GM19452 (cell line): ENCODE results near the gene ELP2.
"Not testable (repeated sequence)": the region's sequence is repeated elsewhere in the genome, so short reads cannot be mapped to it uniquely, and the experiment has no call there.

Source experiments
- ATAC-seq: cut with Tn5 transposase; IDR thresholded peaks from one replicate; pipeline ENCODE4 v1.9.1; 2021; ENCODE audit not compliant: unreplicated experiment

Gene ELP2

DNA sequence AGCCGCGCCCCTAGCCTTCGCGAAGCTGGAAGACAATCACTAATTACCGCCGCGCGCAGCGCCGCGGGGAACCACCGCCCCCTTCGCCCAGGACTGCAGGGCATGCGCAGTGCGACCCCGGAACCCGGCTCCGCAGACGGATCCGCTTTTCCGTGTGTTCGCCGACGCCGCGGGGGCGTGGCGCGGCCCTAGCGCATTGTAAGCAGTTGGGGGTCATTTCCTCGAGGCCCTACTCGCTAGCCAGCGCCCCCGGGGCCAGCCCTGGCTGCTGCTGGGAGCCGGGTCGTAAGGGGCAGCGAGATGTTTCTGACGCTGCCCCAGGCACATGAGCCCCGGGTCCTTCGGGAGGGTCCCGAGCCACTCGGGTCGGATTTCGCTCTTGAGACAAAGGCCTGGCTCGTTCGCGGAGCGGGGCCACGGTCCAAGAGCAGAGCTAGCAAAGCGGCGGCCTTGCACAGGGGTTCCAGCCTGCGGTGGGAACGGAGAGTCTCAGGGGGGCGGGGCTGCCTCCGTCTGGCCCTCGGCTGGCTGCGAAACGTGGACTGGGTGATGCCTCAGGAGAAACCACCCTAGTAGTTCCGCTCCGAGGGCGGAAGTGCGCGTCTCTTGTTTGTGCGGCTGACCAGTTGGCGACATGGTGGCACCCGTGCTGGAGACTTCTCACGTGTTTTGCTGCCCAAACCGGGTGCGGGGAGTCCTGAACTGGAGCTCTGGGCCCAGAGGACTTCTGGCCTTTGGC, at the start of gene ELP2, which contains the start of gene SLC39A6:
Gene ELP2 (plus strand): TSS at position 600 of the 739 bp plus-strand sequence. CDS start 35 bp downstream, at position 635.
Gene SLC39A6 (minus strand): TSS at position 41 of the 739 bp plus-strand sequence. CDS start 2,333 bp downstream, outside the sequence.
- peak; percentile 93 for ATAC-seq

DNA sequence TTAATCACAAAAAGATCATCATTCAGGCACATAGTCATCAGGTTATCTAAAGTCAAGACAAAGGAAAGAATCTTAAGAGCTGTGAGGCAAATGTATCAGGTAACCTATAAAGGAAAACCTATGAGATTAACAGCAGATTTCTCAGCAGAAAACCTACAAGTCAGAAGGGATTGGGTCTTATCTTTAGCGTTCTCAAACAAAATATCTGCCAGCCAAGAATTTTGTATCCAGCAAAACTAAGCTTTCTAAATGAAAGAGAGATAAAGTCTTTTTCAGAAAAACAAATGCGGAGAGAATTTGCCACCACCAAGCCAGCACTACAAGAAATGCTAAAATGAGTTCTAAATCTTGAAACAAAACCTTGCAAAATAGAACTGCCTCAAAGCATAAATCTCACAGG, 48.6 kb upstream of the ELP2 start:
- not testable (repeated sequence) for ATAC-seq

GRCh38 chr18:36083729-36084128, 46.0 kb upstream of the ELP2 start:
- no peak for ATAC-seq

DNA sequence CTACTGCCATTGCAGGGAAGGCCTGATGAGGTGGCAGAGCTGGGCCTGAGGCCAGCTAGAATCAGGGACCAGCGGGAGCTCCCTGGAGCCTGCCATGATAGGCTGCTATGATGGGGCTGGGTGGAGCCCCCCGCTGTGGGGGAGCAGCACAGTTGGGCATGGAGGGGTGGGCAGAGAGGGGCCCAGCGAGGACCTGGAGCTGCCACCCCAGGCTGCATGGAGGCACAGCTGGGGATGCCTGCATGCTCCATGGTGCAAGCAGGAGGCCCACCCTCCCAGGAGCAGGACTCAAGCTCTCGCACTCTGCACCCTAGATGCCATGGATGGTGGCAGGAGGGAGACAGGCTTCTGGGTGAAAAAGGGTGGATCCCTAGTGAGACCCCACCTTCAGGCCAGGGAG, 44.5 kb upstream of the ELP2 start:
- ATAC-seq = no peak

- no peak for ATAC-seq
Measured at GRCh38 chr18:36086186-36086585, 43.5 kb upstream of the ELP2 start.

- ATAC-seq = no peak
Measured at GRCh38 chr18:36088256-36088655, 41.4 kb upstream of the ELP2 start.

DNA sequence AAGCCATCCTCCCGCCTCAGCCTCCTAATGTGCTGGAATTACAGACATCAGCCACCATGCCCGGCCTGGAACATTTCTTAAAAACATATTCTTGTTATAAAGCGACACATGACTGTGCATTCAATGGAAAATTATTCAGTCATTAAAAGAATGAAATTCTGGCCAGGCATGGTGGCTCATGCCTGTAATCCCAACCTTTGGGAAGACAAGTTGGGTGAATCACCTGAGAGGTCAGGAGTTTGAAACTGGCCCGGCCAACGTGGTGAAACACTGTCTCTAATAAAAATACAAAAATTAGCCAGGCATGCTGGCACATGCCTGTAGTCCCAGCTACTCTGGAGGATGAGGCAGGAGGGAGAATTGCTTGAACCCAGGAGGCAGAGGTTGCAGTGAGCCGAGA, 40.7 kb upstream of the ELP2 start:
- ATAC-seq = no peak

DNA sequence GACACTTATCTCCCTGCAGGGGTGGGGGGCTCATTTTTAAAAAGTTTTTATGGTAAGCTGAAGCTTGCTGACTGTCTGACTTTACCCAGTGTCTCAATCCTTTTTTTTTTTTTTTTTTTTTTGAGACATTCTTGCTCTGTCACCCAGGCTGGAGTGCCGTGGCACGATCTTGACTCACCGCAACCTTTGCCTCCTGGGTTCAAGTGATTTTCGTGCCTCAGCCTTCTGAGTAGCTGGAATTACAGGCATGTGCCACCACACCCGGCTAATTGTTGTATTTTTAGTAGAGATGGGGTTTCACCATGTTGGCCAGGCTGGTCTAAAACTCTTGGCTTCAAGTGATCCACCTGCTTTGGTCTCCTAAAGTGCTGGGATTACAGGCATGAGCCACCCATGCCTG, 37.6 kb upstream of the ELP2 start:
- not testable (repeated sequence) for ATAC-seq

- ATAC-seq = no peak
Measured at GRCh38 chr18:36094431-36094830, 35.3 kb upstream of the ELP2 start.

DNA sequence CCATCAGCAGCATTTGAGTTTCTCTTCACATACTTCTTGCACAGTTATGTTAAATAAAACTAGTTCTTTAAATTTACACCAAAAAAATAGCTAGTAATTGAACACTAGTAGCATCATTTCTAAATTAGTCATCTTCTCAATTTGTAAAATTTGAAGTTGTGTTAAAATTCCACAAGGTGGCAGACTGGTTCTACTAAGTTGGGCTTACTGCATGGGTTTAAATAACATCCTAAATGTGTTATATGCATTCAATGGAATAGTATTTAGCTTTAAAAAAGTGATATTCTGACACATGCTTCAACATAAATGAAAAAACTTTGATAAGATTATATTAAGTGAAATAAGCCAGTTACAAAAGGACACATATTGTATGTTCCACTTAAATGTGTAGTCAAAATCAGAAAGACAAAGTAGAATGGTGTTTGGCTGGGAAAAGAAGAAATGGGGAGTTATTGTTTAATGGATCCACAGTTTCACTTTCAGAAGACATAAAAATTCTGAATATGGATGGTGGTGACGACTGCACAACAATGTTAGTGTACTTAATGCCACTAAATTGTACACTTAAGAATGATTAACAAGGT, 33.7 kb upstream of the ELP2 start:
- ATAC-seq = no peak

GRCh38 chr18:36096955-36097354, 32.7 kb upstream of the ELP2 start:
- no peak for ATAC-seq

- ATAC-seq = no peak
Measured at GRCh38 chr18:36099311-36099710, 30.4 kb upstream of the ELP2 start.

- no peak for ATAC-seq
Measured at GRCh38 chr18:36101943-36102342, 27.8 kb upstream of the ELP2 start.

- no peak for ATAC-seq
Measured at GRCh38 chr18:36104749-36105148, 24.9 kb upstream of the ELP2 start.

DNA sequence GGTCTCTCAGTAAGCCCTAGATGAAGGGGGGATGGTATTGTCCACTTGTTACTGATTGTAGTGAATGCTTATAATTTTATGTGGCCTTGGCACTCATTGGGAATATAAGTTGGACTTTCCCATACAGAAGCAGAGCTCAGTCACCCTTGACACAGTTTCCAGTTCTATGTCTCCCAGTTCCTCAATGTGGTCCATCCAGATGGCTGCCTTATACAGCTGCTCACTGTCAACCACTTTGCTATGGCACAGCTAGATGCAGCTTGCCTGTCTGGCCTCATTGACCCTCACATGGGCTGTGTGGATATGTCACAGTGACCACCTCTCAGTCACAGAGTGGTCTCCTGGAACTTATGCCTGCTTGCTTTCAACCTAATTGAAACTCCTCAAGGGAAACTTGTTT, 22.2 kb upstream of the ELP2 start:
- no peak for ATAC-seq

DNA sequence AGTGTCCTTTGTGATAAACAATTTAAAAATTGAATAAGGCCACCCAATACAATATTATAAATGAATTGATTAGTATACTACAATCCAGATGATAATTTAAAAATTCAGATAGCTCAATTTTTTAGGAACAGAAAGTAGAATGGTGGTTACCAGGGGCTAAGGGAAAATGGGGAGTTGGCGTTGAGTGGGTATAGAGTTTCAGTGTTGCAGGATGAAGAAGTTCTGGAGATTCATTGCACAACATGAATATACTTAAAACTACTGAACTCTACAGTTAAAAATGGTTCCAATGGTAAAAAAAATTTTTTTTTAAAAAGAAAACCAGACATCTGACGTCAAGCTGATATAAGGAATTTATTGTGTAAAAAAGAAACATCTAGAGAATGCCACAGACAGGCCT, 21.5 kb upstream of the ELP2 start:
- ATAC-seq = no peak

DNA sequence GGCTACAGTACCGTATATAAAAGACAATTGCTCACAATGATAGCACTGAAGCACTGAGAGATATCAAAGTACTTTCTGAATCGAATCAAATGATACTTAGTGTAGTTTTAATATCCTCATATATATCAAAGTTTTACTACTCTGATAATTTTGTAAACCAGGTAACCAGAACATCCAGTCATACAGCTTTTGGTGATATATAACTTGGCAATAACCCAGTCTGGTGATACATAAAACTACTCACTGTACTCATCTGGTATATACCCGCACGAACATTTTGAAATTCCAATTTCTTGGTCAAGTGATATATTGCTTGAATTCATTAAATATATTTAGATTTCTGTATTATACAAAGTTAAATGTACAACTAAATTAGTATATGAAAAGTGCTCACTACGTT, 21.1 kb upstream of the ELP2 start:
- ATAC-seq = no peak

GRCh38 chr18:36109737-36110136, 20.0 kb upstream of the ELP2 start:
- no peak for ATAC-seq

- ATAC-seq = no peak
Measured at GRCh38 chr18:36112302-36112701, 17.4 kb upstream of the ELP2 start.

DNA sequence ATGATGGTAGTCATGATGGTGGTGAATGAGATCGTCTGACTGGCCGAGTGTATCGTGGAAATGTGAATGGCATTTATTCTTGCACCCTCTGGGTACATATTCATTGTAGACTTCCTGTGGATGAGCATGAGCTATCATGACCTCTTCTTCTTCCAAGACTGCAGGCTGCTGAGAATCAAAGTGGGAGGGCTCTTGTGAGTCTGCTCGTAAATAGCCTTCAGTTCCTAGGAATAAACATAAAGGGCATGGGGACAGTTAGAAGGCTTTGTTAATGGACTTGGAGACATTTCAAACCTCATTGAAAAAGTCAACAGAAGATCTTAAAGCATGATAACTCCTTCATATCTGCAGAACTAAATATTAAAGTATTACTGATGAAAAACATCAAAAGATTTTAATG, 15.4 kb upstream of the ELP2 start:
- ATAC-seq = no peak

DNA sequence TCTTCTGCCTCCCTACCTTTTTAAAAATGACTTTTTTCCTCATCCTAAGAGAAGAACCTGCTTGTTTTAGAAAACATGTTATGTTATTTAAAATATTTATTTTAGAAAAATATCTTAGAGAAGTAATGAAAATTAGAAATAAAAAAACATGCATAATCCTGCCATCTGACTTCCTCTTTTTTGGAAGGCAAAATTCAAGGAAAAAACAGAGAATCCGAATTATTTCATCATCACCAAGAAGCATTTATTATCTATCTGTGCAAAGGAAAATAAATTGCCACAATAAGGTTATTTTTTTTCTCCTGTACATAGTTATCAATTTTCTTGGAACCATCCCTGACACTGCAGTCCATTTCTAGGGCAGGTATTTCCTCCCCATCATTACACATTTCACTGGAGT, 15.0 kb upstream of the ELP2 start:
- ATAC-seq = no peak

DNA sequence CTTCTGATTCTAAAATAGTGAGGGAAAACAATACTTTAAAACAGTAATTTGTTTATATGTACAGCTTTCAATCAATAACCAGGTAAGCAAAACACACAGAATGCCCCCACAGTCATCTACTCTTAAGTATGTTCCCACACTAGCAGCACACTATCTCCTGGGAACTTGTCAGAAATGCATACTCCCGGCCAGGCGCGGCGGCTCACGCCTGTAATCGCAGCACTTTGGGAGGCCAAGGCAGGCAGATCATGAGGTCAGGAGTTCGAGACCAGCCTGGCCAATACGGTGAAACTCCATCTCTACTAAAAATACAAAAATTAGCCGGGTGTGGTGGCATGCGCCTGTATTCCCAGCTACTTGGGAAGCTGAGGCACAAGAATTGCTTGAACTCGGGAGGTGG, 12.9 kb upstream of the ELP2 start:
- not testable (repeated sequence) for ATAC-seq

- no peak for ATAC-seq
Measured at GRCh38 chr18:36120297-36120696, 9.4 kb upstream of the ELP2 start.
